Neutrophil (primary cell): Measurements from ENCODE around the gene ASB7.

Source experiments
- H3K27ac ChIP-seq: fragments of 200-600 bp; sonication (generic); 2 replicates; pipeline ENCODE4 v1.5.1; 2016; ENCODE audit warnings: mild to moderate bottlenecking, moderate library complexity
- H3K27me3 ChIP-seq: fragments of 200-600 bp; sonication (generic); 2 replicates; pipeline ENCODE4 v1.6.0; 2016; ENCODE audit warnings: mild to moderate bottlenecking
- H3K36me3 ChIP-seq: fragments of 200-600 bp; sonication (generic); 2 replicates; pipeline ENCODE4 v1.5.1; 2017
- H3K4me1 ChIP-seq, 2 experiments: fragments of 200-600 bp in 1 of 2; sonication (generic) in 1 of 2; 1 replicate in 1 of 2; 2 replicates in 1 of 2; pipeline versions ENCODE4 v1.5.1 to v1.6.1; 2013 to 2016; ENCODE audit warnings: low read depth in 1 of 2, low read length in 1 of 2, mild to moderate bottlenecking in 1 of 2, moderate library complexity in 1 of 2; ENCODE audit not compliant: control insufficient read depth in 1 of 2, insufficient read depth in 1 of 2
- H3K4me3 ChIP-seq, 2 experiments: fragments of 200-600 bp in 1 of 2; sonication (generic) in 1 of 2; 1 replicate in 1 of 2; 2 replicates in 1 of 2; pipeline ENCODE4 v1.5.1; 2013 to 2016; ENCODE audit warnings: low read depth in 1 of 2, low read length in 1 of 2, mild to moderate bottlenecking in 1 of 2, moderate library complexity in 1 of 2
- H3K9me3 ChIP-seq: fragments of 200-600 bp; sonication (generic); 2 replicates; pipeline ENCODE4 v1.5.1; 2016
- TF ChIP-seq, protein P1 (sequence below): fragments of 200-600 bp; sonication (generic); IDR thresholded peaks from 2 replicates; pipeline ENCODE4 v1.5.1; 2016; ENCODE audit warnings: antibody characterized with exemption

ASB7 gene

GRCh38 chr15:100663086-100663914 is 60.9 kb downstream of the ASB7 start:
- no peak overlapping the region for H3K4me3 ChIP-seq
- H3K27me3 ChIP-seq: peaks cover 42% of the 10 kb centered on the region
- TF ChIP-seq, protein P1, sequence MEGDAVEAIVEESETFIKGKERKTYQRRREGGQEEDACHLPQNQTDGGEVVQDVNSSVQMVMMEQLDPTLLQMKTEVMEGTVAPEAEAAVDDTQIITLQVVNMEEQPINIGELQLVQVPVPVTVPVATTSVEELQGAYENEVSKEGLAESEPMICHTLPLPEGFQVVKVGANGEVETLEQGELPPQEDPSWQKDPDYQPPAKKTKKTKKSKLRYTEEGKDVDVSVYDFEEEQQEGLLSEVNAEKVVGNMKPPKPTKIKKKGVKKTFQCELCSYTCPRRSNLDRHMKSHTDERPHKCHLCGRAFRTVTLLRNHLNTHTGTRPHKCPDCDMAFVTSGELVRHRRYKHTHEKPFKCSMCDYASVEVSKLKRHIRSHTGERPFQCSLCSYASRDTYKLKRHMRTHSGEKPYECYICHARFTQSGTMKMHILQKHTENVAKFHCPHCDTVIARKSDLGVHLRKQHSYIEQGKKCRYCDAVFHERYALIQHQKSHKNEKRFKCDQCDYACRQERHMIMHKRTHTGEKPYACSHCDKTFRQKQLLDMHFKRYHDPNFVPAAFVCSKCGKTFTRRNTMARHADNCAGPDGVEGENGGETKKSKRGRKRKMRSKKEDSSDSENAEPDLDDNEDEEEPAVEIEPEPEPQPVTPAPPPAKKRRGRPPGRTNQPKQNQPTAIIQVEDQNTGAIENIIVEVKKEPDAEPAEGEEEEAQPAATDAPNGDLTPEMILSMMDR: no peak
- no peak overlapping the region for H3K27ac ChIP-seq
- H3K4me1 ChIP-seq: no peaks in the 10 kb centered on the region
- H3K9me3 ChIP-seq: no peaks in the 10 kb centered on the region
- no peaks in the 10 kb centered on the region for H3K36me3 ChIP-seq

- Histone ChIP-seq H3K36me3 (no peaks in the 10 kb centered on the region), H3K4me3 (no peak overlapping the region), H3K9me3 (no peaks in the 10 kb centered on the region), H3K27ac (no peak overlapping the region), H3K27me3 (peaks cover 43% of the 10 kb centered on the region), H3K4me1 (no peaks in the 10 kb centered on the region)
- TF ChIP-seq, protein P1: no peak
Measured at GRCh38 chr15:100663915-100664281, 61.5 kb downstream of the ASB7 start.

DNA sequence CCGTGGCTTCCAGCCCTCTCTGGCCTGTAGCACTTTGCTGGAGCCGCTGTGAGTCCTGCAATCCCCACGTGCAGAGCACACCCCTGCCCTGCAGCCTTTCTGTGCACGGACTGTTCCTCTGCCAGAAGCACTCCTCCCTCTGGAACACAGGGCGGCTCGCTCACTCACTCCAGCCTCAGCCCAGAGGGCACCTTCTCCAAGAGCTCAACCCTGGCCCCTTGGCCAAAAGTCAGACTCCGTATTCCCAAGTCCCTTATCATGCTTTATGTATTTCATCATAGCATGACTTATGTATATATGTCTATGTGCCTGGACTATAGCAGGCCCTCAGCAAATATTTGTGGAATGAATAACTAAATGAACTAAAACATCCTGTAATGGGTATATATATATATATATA is 63.2 kb downstream of the ASB7 start:
- Histone ChIP-seq H3K4me1 (no peaks in the 10 kb centered on the region), H3K27me3 (peaks cover 50% of the 10 kb centered on the region), H3K27ac (no peak overlapping the region), H3K36me3 (no peaks in the 10 kb centered on the region), H3K4me3 (no peak overlapping the region), H3K9me3 (no peaks in the 10 kb centered on the region)
- TF ChIP-seq, protein P1: no peak

GRCh38 chr15:100667405-100668347 is 65.3 kb downstream of the ASB7 start:
- Histone ChIP-seq H3K4me1 (no peaks in the 10 kb centered on the region), H3K9me3 (no peaks in the 10 kb centered on the region), H3K27me3 (peaks cover 36% of the 10 kb centered on the region), H3K27ac (no peak overlapping the region), H3K36me3 (no peaks in the 10 kb centered on the region), H3K4me3 (no peak overlapping the region)
- TF ChIP-seq, protein P1: no peak

- Histone ChIP-seq H3K27me3 (peaks cover 30% of the 10 kb centered on the region), H3K4me3 (no peak overlapping the region), H3K27ac (no peak overlapping the region), H3K4me1 (no peaks in the 10 kb centered on the region), H3K9me3 (no peaks in the 10 kb centered on the region), H3K36me3 (no peaks in the 10 kb centered on the region)
- TF ChIP-seq, protein P1: no peak
Measured at GRCh38 chr15:100668348-100668745, 66.0 kb downstream of the ASB7 start.
